Activated CD4-positive, CD25-positive, alpha-beta regulatory T cell treated with anti-CD3 and anti-CD28 coated beads, Interleukin-2, amount 50 U/mL, for 16 hours (primary cell): Measurements from ENCODE around the gene TRDMT1.

ENCODE experiments used
- DNase-seq: peaks from one replicate; pipeline ENCODE4 v3.0.0-alpha.2; 2020; ENCODE audit warnings: low read depth, low spot score

The TRDMT1 gene

DNA sequence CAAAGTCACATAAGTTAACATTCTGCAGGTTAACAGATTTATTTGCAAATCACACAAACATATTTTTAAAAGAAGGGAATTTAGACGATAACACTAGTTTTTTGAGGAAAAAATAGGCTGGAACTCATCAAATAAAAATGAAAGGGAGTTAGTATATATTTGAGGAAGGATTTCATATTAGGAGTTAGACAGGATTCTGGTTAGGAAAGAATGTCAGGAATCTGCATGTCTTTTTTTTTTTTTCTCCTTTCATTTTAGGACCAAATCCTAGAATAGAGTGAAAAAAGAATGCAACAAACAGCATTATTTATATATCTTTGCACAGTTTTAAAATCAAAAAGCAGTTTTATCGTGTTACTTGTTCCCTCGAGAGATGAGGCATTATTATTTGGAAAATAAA lies 8.9 kb upstream of the TRDMT1 start:
- no peak for DNase-seq

DNA sequence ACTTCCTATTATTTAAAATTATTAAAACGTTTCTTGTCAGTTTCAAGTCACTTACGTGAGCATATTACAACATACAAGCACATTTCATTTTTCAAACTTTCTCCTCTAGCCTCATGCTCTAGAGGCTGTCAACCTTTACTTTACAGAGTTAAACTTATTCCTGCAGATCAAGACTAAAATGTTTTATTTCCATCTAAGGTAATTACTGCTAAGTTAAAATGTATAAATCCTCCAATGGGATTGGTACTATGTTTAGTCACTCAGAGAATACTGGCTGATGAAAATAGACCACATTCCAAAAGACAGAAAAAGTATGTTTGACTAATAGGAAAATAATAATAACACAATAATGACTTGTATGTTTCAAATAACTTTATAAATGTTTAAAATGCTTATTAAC lies 8.4 kb upstream of the TRDMT1 start:
- DNase-seq, result no peak

GRCh38 chr10:17209302-17209701 lies 7.8 kb upstream of the TRDMT1 start:
- DNase-seq, result no peak

- DNase-seq, result no peak
Measured at GRCh38 chr10:17208476-17208875, 7.0 kb upstream of the TRDMT1 start.

- DNase-seq, result no peak
Measured at GRCh38 chr10:17206210-17206709, 4.8 kb upstream of the TRDMT1 start.

- no peak for DNase-seq
Measured at GRCh38 chr10:17203416-17203815, 1.9 kb upstream of the TRDMT1 start.

- DNase-seq, result no peak
Measured at GRCh38 chr10:17202999-17203398, 1.5 kb upstream of the TRDMT1 start.

GRCh38 chr10:17202506-17202905 lies 1.0 kb upstream of the TRDMT1 start:
- no peak for DNase-seq

- DNase-seq, result no peak
Measured at GRCh38 chr10:17201794-17202116, 283 bp upstream of the TRDMT1 start.

DNA sequence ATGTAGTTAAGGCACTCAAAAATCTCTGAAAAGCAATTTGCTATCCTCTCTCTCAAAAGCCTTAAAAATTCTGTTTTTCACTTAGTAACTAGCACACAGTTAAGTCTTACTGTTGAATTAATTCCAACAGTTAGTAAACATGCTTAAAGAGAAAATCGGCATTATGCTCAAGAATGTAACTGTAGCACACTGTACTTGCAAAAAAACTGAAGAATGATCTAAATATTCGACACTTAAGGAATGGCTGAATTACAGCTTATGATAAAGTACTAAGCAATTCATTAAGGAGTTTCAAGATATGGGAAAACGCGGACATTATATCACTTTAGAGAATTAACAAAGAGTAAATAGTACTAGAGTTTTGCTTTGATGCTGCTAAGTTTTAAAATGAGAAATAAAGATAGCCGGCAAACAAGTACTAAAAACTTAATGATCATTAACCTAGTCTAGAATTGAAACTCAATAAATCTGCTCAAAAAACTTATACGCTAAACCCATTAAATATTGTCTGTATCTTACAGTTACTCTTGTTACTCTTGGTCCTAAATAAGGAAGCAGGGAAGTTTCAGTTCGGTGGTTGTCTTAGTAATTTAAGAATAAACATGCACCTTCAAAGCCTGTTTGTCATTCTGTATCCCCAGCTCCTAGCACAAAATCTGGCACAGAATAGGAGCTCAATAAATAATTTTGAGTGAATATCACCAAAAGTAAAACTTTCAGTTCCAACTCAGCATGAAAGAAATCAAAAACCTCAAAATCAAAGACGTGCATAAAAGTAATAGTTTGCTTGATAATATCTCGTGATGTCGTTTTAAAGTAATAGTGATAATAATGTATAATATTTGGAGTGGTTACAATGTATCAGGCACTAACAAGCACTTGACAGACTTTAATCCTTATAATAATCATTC lies 1.2 kb downstream of the TRDMT1 start:
- DNase-seq, result no peak

DNA sequence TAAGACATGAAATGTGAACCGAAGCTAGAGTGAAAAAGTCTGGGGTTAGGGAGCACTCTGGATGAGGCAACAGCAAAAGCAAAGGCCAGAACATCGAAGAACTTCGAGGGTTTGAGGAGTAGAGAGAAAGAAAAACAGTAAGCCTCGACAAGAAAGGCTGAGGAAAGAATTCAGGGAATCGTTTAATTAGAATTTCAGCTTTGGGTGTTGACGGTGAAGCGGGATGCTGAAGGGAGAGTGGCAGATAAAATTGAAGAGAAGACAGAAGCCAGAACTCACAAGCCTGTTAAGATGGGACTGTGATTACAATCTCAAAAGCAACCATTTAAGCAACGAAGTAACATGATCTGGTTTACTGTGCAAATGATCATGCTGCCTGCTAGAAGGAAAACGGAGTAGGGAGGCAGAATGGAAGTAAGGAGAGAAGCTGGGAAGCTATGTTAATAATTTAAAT lies 2.1 kb downstream of the TRDMT1 start:
- no peak for DNase-seq

DNA sequence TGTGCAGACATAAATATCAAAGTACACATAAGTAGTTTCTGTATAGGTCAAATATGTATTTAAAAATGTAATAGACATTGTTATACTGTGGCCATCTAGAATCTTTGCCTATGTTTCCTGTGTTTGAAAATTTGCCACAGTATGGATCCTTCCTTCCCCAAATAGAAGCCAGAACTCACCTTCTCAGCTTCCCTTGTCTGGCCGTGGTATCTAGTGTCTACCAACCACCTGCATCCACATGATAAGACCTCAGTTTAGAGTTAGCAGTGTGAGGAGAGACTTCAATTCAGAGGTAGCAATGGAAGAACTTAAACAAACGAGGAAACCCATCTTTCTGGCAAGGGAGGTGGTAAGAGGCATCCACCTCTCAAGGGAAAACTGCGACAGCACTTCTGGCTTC lies 4.9 kb downstream of the TRDMT1 start:
- DNase-seq, result no peak

- DNase-seq, result no peak
Measured at GRCh38 chr10:17196045-17196444, 5.4 kb downstream of the TRDMT1 start.

DNA sequence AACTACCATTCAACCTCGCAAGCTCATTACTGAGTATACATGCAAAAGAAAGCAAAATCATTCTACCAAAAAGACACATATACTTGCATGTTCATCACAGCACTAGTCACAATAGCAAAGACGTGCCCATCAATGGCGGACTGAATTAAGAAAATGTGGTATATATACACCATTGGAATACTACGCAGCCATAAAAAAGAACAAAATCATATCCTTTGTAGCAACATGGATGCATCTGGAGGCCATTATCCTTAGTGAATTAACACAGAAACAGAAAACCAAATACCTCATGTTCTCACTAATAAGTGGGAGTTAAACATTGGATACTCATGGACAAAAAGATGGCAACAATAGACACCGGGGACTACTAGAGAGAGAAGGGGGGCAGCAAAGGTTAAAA lies 6.4 kb downstream of the TRDMT1 start:
- DNase-seq, result no peak

DNA sequence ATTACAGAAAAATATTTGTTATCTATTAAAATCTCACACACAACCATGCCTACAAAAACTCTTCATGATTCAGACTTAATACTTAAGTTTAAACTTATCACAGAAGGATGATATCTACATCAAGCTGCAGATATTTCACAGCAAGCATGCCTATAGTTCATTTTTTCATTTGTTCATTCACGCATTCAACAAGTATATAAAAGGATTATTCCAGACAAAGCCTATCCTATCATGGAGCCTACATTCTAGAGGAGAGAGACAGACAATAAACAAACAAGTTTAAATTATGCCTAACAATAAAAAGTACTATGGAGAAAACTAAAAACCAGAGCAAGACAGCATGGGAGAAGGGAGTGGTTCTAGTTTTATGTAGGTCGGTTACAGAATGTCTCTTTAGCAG lies 10.9 kb downstream of the TRDMT1 start:
- no peak for DNase-seq

GRCh38 chr10:17188644-17189172 lies 12.8 kb downstream of the TRDMT1 start:
- no peak for DNase-seq

GRCh38 chr10:17185873-17186272 lies 15.6 kb downstream of the TRDMT1 start:
- DNase-seq, result no peak

DNA sequence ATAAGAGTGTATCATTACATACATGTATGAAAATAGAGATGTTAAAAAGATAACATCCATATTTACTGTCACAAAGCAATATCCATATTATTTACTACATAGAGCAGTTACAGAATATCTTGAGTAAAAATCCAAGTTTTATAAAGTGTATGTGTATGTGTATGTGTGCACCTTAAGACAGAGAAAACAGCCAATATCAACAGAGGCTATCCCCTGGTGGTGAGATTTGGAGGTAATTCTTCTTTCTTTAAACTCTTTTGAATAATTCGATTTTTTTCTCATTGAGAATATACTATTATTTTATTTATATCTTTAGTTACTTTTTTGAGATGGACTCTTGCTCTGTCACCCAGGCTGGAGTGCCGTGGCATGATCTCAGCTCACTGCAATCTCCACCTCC lies 18.4 kb downstream of the TRDMT1 start:
- no peak for DNase-seq

DNA sequence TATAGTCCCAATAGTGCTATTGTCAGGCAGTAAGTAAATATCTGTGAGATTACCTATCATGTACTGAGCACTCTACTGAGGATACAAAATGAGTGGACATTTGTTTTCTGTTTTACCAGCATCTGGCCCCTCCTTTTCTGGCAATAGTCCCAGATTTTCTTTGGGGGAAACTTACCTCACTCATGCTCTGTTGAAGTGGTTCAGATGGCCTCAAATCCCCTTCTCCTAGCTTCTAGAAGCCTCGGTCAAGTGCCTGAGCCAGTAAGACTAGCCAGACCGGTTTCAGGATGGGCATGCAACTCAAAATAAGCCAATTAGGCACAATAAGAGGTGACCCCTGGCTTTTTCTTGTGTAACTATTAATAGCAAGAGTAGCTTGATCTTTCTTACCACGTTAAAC lies 19.7 kb downstream of the TRDMT1 start:
- DNase-seq, result no peak

DNA sequence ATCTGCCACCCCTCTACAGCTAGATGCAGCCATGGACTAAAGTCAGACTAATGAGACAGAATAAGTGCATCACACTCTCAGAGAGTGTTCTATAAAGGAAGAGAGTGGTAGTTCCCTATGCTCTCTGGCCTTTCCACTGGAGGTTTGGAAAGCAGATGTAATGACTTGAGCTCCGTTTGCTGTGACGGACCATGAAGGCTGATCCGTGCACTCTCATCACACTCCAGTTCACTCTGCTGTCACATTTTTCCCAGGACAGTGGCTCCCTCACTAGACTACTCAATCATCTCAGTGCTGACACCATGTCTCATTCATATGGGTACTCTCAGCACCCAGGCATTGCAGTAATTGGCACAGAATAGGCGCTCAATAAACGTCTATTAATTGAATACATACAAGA lies 20.4 kb downstream of the TRDMT1 start:
- no peak for DNase-seq

- DNase-seq, result no peak
Measured at GRCh38 chr10:17179002-17179401, 22.5 kb downstream of the TRDMT1 start.

DNA sequence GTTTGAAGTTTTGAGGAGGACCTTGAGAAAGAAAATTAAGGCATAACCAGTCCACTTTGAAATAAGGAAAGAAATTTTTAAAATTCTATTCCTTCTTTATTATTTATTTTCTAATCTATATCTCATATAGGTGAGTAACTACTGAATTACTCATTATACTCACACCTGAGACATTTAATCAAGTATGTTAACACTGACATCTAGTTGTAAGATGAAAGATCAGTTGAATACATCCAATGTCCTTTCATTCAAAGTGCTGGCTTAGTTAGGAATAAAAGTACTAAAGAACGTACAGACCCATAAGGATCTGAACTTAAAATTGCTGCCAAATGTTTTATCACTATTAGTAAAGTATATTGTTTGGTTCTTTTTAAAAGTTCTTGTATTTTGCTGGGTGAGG lies 23.5 kb downstream of the TRDMT1 start:
- no peak for DNase-seq

- no peak for DNase-seq
Measured at GRCh38 chr10:17177014-17177413, 24.5 kb downstream of the TRDMT1 start.
